HG02763 (cell line): ENCODE results near the gene IAPP.
"Not testable (repeated sequence)": the region's sequence is repeated elsewhere in the genome, so short reads cannot be mapped to it uniquely, and the experiment has no call there.

Experiments used
- ATAC-seq: cut with Tn5 transposase; IDR thresholded peaks from one replicate; pipeline ENCODE4 v1.9.1; 2021; ENCODE audit warnings: mild to moderate bottlenecking, moderate library complexity; ENCODE audit not compliant: unreplicated experiment

IAPP gene

DNA sequence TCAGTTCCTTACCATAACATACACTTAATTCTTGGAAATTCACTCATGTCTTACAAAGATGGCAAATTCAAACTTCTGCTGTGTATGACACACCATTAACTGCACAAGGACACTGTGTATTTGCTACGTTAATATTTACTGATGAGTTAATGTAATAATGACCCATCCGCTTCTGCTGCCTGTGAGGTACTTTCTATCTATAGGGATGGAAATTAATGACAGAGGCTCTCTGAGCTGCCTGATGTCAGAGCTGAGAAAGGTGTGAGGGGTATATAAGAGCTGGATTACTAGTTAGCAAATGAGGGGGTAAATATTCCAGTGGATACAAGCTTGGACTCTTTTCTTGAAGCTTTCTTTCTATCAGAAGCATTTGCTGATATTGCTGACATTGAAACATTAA lies at the start of gene IAPP:
IAPP (plus strand) TSS at position 301 of the 400 bp plus-strand sequence. CDS start 450 bp downstream, outside the sequence.
- no peak for ATAC-seq

DNA sequence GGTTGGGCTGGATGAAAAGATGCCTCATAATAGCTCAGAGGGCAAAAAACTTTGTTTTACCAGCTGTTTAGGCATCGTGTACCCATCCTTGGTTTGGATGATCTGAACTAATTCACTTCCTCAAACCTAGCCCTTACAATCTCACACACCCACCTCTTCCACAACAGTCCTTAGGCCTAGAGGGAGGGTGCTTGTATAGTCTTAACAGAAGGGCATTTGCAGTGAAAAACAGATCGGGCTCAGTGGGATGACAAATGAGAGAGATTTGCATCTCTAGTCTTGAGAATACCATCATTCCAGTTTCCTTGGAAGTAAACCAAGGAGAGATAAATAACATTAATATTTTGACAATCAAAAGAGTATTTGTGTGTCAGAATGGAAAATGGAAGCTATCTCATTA lies 49.0 kb upstream of the IAPP start:
- ATAC-seq = no peak

DNA sequence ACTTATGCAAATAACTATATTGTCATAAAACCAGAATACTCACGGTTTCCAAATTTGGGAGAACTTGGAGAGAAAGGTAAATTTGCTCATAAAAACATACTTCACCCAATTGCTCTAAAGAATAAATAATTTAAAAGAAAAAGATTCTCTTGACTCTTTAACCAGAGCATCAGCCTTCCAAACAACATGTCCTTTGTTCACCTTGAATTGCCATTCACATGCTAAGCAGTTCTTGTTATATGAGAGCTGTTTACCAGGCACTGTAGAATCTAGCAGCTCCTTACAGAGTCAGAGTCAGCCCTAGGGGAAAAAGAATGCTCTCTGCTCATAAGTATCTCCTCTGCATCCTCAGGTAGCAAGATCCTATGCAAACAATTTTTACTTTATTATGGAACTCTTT lies 48.2 kb upstream of the IAPP start:
- no peak for ATAC-seq

DNA sequence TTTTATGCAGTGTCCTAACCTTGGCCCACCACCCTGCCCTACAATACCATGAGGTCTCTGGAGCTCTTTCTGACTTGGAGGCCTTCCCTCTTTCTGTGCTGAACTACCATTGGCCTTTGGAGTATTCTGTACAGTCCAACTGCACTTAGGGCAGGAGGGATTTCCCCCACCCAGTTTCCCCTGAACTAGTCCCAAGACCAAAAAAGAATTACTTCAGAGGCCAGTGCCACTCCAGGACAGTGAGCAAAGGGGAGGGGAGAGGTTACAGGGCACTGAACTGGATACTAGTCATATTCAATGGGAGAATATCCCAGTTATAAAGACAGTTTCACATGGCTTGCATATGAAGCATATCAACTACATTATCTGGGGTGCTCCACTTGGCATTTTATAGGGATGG lies 44.1 kb upstream of the IAPP start:
- ATAC-seq = no peak

DNA sequence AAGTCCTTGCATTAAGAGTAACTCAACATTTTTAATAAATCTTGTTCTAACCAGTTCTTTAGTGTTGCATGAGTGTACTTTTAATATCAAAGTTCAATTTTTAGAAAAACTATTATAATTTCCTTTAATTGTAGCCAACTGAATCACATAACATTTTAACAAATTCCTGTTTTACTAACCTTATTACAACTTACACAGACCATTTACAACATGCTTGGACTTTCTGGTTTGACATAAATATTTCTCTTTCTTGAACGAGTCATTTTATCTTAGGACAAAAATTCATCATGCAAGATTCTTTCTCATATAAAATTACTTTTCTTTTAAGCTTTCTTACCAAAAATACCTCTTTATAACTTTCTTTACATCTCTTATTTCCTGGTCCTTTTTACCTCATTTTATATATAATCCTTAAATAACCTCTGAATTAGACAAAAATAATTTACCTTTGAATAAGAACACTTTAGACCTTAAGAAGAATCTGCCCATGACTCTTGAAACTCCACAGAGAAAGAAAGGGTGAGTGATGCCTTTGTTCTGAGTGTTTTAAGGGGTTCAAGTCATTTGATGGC lies 41.9 kb upstream of the IAPP start:
- no peak for ATAC-seq

DNA sequence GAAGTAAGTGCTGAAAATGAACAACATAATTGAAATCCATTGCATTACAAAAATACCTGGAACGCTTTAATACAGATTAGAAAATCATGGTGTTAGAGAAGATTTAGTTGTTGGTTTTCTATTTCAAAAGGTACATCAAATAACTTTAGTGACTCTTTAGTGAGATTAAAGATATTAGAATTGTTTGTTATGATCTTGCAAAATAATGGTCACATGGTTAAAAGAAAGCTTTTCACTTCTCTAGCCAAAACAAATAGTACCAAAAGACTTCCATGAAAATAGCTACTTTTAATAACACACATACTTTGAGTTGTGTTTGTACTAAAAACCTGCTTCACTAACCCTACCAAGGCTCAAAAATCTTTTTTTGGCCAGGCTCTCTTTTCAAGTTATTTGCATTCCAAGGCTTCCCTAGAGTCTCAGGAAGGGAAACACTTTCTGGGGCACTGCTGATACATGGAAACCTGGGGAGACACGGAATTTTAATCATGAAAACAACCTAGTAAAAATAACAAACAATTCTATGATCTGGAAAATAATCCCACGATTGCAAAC lies 37.9 kb upstream of the IAPP start, which contains the start of gene SLCO1A2:
SLCO1A2 (minus strand) TSS at position 147 of the 555 bp plus-strand sequence. CDS start 270 bp downstream, outside the sequence.
- no peak for ATAC-seq

DNA sequence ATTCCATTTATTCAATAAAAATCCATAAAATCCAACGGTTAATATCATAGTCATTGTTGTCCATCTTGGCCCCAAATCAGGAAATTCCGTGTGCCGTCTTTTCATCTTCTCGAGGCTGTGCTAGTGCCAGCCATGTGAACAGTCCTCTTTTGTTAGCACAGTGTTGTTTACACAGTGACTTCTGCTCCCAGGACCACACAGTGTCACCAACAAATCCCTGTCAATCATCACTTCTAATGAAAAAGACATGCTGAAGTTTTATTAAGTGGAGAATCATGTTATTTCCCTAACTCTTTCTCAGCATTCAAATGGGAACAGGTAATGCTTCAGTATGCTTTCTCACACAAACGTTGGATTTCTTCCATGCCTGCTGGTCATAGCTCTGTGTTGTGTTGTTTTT lies 36.0 kb upstream of the IAPP start:
- no peak for ATAC-seq

DNA sequence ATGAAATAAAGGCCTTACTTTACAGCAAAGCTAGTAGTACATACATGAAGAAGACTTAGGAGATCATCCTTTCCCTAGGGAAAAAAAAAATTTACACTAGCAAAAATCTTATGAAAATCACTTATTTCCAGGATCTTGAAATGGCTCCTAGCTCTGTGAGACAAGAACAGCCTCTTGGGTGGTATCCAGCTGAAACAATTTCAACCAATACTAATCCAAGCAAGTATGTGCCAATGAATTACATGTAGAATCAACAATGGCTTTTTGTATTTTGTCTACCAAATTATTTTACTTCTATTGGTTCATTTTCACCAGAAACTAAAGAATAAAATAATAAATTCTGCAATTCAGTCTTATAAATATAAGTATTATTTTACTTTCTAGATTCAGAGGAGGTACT lies 35.2 kb upstream of the IAPP start:
- no peak for ATAC-seq

DNA sequence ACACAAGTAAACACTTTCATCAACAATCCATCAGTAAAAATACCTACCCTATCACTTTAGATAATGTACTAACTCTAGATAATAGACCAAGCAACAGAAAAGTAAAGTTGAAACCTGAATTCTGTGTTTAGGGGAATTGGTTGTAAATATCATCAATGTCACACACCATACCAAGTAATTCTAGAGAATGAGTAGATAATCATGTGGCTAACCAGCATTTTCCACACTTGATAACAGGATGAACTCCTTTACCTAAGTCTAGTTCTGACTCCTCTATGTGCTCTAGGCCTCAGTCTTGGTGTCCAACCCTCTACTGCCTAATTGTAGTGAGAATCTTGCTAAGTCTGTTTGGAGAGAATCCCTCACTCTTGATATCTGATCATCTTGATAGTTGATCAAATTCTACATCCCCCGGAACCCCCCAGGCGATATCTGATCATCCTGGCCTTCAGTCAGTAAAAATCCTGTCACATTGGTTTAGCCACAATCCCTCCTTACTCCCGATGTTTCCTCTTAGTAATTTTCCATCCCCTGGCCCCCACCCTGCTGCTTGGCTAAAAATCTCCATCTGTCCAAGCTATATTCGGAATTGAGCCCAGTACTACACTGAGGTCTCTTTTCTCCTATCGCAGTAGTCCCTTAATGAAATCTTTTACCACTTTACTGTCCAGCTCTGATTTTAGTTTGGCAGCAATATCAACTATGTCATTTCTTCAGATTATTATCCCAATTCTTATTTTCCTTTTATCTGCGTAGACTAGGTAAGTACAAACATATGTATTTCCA lies 34.5 kb upstream of the IAPP start:
- no peak for ATAC-seq

DNA sequence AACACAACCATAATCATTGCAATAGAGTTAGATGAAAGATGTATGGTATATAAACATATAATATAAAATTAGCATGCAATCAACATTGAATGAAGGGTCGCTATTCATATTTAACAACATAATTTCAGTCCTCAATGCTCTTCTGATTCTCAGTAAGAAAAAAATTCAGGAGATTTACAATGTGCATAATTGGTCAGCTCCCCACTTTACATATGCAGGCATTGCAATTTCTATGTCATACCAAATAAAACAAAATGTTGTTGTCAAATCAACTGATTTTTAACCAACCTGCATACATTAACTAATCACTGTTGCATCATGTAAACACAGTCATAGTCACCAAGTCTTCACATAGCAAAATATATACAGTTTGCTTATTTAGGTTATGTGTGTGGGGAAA lies 32.8 kb upstream of the IAPP start:
- no peak for ATAC-seq

DNA sequence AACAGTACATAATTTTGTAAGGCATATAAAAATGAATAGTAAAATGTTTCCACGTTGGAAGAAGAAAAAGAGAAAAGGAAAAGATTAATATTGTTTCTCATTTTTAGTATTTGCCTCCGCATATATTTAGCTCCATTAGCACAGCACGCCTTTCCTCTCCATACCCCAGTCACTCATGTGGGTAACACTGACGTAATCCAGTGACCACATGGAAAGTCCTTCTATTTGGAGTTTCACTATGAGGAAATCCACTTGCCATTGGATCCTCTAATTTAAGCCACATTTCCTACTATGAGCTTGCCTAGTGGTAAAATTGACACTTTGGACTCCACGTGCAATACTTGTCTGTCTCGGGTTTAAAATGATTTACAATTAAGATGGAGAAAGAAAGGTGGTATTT lies 32.3 kb upstream of the IAPP start:
- ATAC-seq = no peak

DNA sequence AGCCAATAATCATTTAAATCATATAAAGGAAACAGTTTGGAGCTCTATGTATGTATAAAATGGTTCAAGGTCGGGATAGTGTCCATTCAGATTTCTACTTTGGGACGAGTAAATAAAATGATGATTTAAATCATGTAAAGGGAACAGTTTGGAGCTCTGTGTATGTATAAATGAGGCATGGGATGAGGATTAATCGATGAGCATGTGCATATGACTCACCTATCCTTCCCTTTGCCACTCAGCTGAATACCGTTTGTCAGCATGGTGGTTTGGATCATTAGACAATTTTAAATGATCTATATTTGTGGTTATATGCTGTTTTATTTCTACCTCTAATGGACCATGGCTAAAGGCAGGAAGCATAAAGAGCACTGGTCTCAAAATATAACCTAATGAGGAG lies 30.9 kb upstream of the IAPP start:
- no peak for ATAC-seq

DNA sequence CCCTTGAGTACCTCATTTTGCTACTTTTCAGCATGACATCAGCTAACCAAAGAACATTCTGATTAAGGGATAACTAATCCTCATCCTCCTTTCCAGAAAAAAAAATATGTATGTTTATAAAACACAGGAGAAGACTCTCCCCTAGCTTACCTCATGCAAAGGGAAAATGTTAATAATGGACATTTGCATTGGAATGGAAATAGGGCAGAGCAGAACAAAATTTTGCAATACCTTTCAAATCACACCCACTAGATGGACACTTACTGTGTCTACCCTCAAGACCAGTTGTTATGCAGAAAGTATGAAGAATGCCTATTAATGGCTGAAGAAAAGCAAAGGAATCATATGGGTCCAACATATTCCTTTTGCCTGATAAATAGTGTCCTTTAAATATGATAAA lies 29.1 kb upstream of the IAPP start:
- no peak for ATAC-seq

DNA sequence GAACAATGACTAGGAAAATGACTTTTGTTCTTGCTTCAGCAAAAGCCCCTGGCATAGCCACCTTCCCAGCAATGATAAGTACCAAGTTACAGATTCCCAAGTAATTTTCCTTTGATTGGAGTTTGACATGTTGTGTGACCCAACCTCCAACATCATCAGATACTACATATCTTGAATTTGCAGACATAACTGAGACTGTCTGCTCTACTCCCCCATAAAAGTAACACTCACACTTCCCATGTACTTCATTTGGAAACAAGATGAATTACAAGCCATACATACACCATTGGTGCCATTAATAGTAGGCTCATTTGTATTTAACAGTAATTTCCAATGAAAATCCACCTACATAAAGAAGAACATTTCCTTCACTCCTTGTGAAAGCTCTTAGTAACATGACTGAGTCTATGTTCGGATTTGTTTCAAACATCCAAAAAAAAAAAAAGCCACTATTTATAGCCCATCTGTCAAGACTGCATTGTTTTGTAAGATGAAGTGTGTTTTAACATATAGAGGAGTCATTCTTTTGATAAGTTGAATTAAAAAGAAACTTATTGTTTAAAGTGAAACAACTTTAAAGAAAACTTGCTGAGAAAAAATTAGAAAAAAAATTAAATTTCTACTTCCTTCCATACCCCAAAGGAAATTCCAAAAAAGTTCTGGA lies 26.0 kb upstream of the IAPP start:
- ATAC-seq = no peak

DNA sequence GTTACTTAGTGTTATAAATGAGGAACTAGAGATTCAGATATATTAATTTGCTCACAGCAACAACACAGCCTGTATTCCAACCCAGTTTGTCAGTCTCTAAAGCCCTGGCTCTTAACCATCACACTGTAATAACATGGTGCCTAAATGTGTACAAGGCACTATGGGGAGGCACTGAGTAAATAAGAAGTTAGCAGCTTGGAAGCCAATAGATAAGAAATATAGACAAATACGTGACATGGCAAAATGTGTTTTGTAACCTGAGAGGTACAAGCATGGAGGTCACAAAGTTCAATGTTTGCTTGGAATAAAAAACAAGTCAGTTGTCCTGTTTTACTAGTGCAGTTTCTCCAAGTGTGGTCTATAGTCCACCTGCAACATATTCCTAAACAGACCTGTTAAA lies 21.7 kb upstream of the IAPP start:
- ATAC-seq = no peak

DNA sequence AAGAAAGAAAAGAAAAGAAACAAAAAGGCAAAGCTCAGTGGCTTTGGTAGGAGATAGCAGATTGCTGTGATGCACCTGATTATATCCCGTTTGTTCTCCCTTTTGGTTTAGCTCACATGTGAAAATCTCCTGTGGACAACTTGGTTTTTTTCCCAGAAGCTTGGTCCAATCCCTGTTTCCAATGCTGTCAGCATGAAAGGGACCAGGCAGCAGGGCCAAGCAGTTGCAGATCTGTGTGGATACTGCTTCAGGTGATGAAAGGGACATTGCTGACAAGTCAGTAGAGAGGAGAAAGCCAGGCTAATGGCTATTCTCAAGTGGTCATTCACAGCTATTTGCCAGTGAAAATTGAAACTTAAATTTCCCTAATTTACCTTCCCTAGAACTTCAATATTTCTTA lies 19.2 kb upstream of the IAPP start:
- ATAC-seq = no peak

DNA sequence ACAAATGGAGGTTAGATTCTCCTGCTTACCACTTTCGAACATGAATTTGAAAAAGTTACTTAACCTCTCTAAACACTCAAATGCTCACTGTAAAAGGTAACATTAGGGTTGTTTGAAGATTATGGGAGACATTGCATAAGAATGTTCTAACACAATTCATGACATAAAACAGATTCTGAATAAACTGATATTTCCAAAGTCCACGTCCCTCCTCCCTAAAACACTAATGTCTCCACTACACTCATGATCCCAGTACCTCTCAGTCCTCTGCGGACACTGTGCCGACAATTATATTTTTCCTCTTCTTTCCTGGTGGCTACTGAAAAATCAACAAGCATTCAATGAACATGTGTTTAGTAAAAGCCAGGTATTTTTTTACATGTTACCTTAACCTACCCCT lies 18.8 kb upstream of the IAPP start:
- no peak for ATAC-seq

DNA sequence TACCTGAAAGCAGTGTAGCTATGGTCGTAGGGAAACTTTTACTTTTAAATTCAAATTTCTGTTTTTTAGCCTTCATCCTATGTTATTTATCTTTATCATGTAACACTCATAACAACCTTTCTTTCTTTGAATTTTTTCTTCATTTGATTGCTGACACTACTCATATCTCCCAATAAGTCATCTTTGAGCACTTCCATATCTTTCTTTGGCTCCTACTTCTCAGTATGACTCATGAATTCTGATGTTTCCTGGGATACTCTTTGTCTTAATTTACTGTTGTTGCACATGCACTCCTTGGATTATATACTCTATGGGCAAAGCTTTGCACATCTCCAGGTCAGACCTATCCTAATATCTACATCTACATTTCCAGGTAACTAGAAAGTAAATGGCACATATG lies 18.1 kb upstream of the IAPP start:
- ATAC-seq = no peak

DNA sequence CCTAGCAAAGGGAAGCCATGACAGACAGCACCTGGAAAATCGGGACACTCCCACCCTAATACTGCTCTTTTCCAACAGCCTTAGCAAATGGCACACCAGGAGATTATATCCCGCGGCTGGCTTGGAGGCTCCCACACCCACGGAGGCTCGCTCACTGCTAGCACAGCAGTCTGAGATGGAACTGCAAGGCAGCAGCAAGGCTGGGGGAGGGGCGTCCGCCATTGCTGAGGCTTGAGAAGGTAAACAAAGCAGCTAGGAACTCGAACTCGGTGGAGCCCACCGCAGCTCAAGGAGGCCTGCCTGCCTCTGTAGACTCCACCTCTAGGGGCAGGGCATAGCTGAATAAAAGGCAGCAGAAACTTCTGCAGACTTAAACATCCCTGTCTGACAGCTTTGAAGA lies 12.1 kb upstream of the IAPP start:
- ATAC-seq = not testable (repeated sequence)

DNA sequence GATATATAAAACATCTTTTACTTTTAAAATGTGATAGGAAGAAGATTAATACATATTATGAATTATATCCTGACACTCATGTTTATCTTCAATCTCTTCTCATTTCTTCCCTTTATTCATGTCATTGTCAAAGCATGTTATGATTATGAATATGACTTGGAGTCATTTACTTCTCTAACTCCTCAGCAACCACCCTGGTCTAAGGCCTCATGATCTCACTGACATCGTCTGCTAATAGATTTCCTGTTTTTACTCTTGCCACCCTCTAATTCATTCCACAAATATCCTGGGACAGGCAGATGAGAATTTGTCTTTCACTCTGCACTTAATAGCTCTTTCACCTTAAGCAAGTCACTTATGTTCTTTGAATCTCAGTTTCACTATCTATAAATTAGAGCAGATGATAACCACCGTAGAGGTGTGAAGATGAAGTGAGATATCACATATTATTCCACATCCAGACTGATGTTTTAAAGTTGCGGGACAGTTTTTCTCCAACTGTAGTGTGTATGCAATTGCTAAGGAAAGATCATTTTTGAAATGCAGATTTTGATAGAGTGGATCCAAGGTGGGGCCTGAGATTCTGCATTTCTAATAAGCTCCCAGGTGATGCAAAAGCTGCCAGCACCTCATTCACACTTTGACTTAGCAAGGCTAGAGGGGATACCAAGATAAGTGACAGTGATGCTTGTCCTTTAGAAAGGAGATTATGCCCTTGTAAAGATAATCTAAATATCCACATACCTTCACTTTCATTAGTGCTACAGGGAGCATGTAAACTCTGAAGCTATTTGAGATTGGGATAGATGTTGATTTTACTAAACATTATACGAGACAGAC lies 3.3 kb upstream of the IAPP start:
- ATAC-seq = no peak

DNA sequence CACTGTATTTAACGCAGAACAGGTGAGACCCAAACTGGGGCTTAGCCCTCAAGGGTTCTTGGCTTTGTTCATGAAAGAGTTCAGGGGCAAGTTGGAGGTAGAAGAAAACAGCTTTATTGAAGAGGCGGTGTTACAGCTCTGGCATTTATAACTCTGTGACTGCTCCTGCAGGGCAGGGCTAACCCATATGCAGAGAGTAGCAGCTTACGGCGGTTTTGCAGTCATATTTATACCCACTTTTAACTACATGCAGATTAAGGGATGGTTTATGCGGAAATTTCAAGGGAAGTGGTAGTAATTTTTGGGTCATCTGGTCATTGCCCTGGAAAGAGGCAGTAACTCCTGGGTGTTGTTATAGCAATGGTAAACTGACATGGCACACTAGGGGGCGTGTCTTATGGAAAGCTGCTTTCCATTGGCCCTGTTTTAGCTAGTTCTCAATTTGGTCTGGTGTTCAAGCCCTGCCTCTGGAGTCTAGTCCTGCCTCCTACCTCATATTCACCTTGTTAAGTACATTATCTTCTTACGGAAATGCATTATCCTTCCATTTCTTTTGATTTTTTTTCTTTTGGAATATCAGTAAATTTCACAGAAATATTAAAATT lies 1.8 kb upstream of the IAPP start:
- no peak for ATAC-seq
